ENCODE data around the gene GAREM1. TPM values are rescaled to one million over a fixed set of nuclear protein-coding genes. Genes with fewer than 3 reads are reported as not detected.

GAREM1 gene
- total and polyA plus RNA-seq, 7 donors: 2.3 to 10.3 (median 7.2) TPM

- no peak for ATAC-seq
- 50 to 62% (median 62%) methylated on average over 1 of the region's 1 CpG for WGBS, 3 donors
- peaks cover 42% of the 10 kb centered on the region for H3K4me1 ChIP-seq
Measured at GRCh38 chr18:32455361-32455760, 15.3 kb downstream of the GAREM1 start.

DNA sequence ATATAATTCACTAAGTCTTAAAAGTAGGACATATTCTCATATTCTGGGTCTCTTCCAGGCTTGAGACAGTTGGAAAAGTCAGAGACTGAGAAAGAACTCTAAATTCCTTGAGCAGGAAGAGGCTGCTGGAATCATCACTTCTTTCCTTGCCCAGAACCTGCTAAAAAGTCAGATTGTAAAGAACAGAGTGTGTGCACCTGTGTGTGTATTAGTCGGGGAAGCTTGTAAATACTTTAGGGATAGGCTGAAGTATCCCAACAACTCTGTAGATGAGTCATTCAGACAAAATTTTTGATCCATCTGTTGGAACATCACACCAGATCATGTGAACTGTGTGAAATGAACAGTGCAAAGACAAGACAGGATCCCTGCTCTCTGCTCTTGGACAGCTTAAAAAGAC lies 16.1 kb downstream of the GAREM1 start:
- intact Hi-C loops (cut with DNase I): no loop called here
- Histone ChIP-seq H3K4me1 (peaks cover 43% of the 10 kb centered on the region), H3K4me3 (no peak overlapping the region), H3K27me3 (ENCODE audit: insufficient read depth in 3 of 3, low read length in 2 of 3) (no peaks in the 10 kb centered on the region), H3K9me3 (no peaks in the 10 kb centered on the region), H3K27ac (peak overlapping the region; percentile 2), H3K36me3 (ENCODE audit: insufficient read depth in 1 of 2, low read depth in 1 of 2) (no peaks in the 10 kb centered on the region)
- DNase-seq: no peak
- peak; percentile 78 to 83 (median 80) for ATAC-seq
- WGBS, 3 donors: 10 to 24% (median 12%) methylated on average over 1 of the region's 1 CpG
- TF ChIP-seq, protein P1, sequence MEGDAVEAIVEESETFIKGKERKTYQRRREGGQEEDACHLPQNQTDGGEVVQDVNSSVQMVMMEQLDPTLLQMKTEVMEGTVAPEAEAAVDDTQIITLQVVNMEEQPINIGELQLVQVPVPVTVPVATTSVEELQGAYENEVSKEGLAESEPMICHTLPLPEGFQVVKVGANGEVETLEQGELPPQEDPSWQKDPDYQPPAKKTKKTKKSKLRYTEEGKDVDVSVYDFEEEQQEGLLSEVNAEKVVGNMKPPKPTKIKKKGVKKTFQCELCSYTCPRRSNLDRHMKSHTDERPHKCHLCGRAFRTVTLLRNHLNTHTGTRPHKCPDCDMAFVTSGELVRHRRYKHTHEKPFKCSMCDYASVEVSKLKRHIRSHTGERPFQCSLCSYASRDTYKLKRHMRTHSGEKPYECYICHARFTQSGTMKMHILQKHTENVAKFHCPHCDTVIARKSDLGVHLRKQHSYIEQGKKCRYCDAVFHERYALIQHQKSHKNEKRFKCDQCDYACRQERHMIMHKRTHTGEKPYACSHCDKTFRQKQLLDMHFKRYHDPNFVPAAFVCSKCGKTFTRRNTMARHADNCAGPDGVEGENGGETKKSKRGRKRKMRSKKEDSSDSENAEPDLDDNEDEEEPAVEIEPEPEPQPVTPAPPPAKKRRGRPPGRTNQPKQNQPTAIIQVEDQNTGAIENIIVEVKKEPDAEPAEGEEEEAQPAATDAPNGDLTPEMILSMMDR (IDR thresholded peaks at IDR 0.05): no peak

More at GRCh38 chr18:32455361-32455760, 15.3 kb downstream of the GAREM1 start:
- TF ChIP-seq, protein P1 (IDR thresholded peaks at IDR 0.05): no peak
- intact Hi-C loops (cut with DNase I): no loop called here
- no peaks in the 10 kb centered on the region for H3K9me3 ChIP-seq
- no peaks in the 10 kb centered on the region for H3K36me3 ChIP-seq (ENCODE audit: insufficient read depth in 1 of 2, low read depth in 1 of 2)
- DNase-seq: no peak
- no peak overlapping the region for H3K4me3 ChIP-seq
- no peaks in the 10 kb centered on the region for H3K27me3 ChIP-seq (ENCODE audit: insufficient read depth in 3 of 3, low read length in 2 of 3)
- H3K27ac ChIP-seq: peak overlapping the region; percentile 2

GRCh38 chr18:32450874-32451273 lies 19.8 kb downstream of the GAREM1 start:
- no peak for ATAC-seq

GRCh38 chr18:32450026-32450691 lies 20.5 kb downstream of the GAREM1 start:
- H3K4me3 ChIP-seq: no peak overlapping the region
- WGBS, 3 donors: 33 to 62% (median 50%) methylated on average over 3 of the region's 3 CpGs
- H3K36me3 ChIP-seq (ENCODE audit: insufficient read depth in 1 of 2, low read depth in 1 of 2): no peaks in the 10 kb centered on the region
- TF ChIP-seq, protein P1 (IDR thresholded peaks at IDR 0.05): no peak
- no peak overlapping the region for H3K27ac ChIP-seq
- no peak for DNase-seq
- no peak for ATAC-seq
- H3K27me3 ChIP-seq (ENCODE audit: insufficient read depth in 3 of 3, low read length in 2 of 3): no peaks in the 10 kb centered on the region
- intact Hi-C loops (cut with DNase I): no loop called here
- no peaks in the 10 kb centered on the region for H3K9me3 ChIP-seq
- H3K4me1 ChIP-seq: peaks cover 24% of the 10 kb centered on the region

More at GRCh38 chr18:32450874-32451273, 19.8 kb downstream of the GAREM1 start:
- Histone ChIP-seq H3K27me3 (ENCODE audit: insufficient read depth in 3 of 3, low read length in 2 of 3) (no peaks in the 10 kb centered on the region), H3K36me3 (ENCODE audit: insufficient read depth in 1 of 2, low read depth in 1 of 2) (no peaks in the 10 kb centered on the region), H3K27ac (no peak overlapping the region), H3K4me3 (no peak overlapping the region), H3K9me3 (no peaks in the 10 kb centered on the region), H3K4me1 (peaks cover 28% of the 10 kb centered on the region)
- TF ChIP-seq, protein P1 (IDR thresholded peaks at IDR 0.05): no peak
- no peak for DNase-seq
- intact Hi-C loops (cut with DNase I): no loop called here

- no peaks in the 10 kb centered on the region for H3K9me3 ChIP-seq
- H3K27ac ChIP-seq: no peak overlapping the region
- WGBS, 3 donors: 53 to 64% (median 58%) methylated on average over 3 of the region's 3 CpGs
- ATAC-seq (no peak), DNase-seq (no peak)
- TF ChIP-seq, protein P1 (IDR thresholded peaks at IDR 0.05): no peak
- H3K36me3 ChIP-seq (ENCODE audit: insufficient read depth in 1 of 2, low read depth in 1 of 2): no peaks in the 10 kb centered on the region
- no peak overlapping the region for H3K4me3 ChIP-seq
- H3K4me1 ChIP-seq: peaks cover 32% of the 10 kb centered on the region
- no peaks in the 10 kb centered on the region for H3K27me3 ChIP-seq (ENCODE audit: insufficient read depth in 3 of 3, low read length in 2 of 3)
- intact Hi-C loops (cut with DNase I): no loop called here
Measured at GRCh38 chr18:32446780-32447179, 23.9 kb downstream of the GAREM1 start.

Measured in psoas muscle (tissue), 8 donors.